ENCODE data around the gene HAGHL.
"Not testable (repeated sequence)": the region's sequence is repeated elsewhere in the genome, so short reads cannot be mapped to it uniquely, and the experiment has no call there.

HAGHL gene

GRCh38 chr16:732332-732731, 5.4 kb downstream of the HAGHL start:
- DNase-seq: no peak

GRCh38 chr16:732936-733335, 6.0 kb downstream of the HAGHL start:
- peak in 20 of 56 donors; percentile 15 to 71 (median 44) for DNase-seq

GRCh38 chr16:733382-734207, 6.7 kb downstream of the HAGHL start:
- no peak for DNase-seq

- DNase-seq: peak in 31 of 56 donors; percentile 16 to 87 (median 59)
These were observed 7.5 kb downstream of the HAGHL start for GRCh38 chr16:734208-734980.

GRCh38 chr16:734981-735881, 8.3 kb downstream of the HAGHL start:
- DNase-seq: no peak

- DNase-seq: peak in 2 of 56 donors; percentile 20 to 22
These were observed 9.1 kb downstream of the HAGHL start for GRCh38 chr16:735982-736453.

GRCh38 chr16:736936-737481, 10.1 kb downstream of the HAGHL start:
- DNase-seq: no peak

- no peak for DNase-seq
These were observed 12.9 kb downstream of the HAGHL start for GRCh38 chr16:739560-740458.

- DNase-seq: peak in 2 of 56 donors; percentile 35 to 53
These were observed 13.5 kb downstream of the HAGHL start for GRCh38 chr16:740459-740763.

GRCh38 chr16:740764-741505, 14.0 kb downstream of the HAGHL start, which contains the start of gene CIAO3:
CIAO3 (minus strand) TSS chr16:740997; CDS start chr16:740985, 12 bp downstream.
- DNase-seq: peak in 55 of 56 donors; percentile 37 to 91 (median 78)

GRCh38 chr16:741986-742629, 15.2 kb downstream of the HAGHL start:
- no peak for DNase-seq

GRCh38 chr16:742894-743293, 16.0 kb downstream of the HAGHL start:
- not testable (repeated sequence) for DNase-seq

- DNase-seq: no peak
These were observed 17.0 kb downstream of the HAGHL start for GRCh38 chr16:743794-744500.

- DNase-seq: no peak
These were observed 18.8 kb downstream of the HAGHL start for GRCh38 chr16:745739-746138.

- DNase-seq: no peak
These were observed 19.7 kb downstream of the HAGHL start for GRCh38 chr16:746637-747036.

- DNase-seq: no peak
These were observed 21.3 kb downstream of the HAGHL start for GRCh38 chr16:747978-748746.

- DNase-seq: no peak
These were observed 22.1 kb downstream of the HAGHL start for GRCh38 chr16:749010-749409.
